Rectal smooth muscle tissue (tissue), 1 donor: ENCODE data around the gene HCN2.

Experiments used
- H3K27ac ChIP-seq: one replicate; pipeline ENCODE4 v1.7.0; 2013; ENCODE audit warnings: low read depth, low read length, inconsistent platforms
- H3K27me3 ChIP-seq: one replicate; pipeline ENCODE4 v1.7.0; 2013; ENCODE audit warnings: low read length; ENCODE audit not compliant: control insufficient read depth, insufficient read depth
- H3K36me3 ChIP-seq: one replicate; pipeline ENCODE4 v1.7.0; 2013; ENCODE audit warnings: low read length; ENCODE audit not compliant: control insufficient read depth, insufficient read depth
- H3K4me1 ChIP-seq: one replicate; pipeline ENCODE4 v1.7.0; 2013; ENCODE audit warnings: low read length; ENCODE audit not compliant: control insufficient read depth, insufficient read depth
- H3K4me3 ChIP-seq: one replicate; pipeline ENCODE4 v1.7.0; 2013; ENCODE audit warnings: low read length
- H3K9ac ChIP-seq: one replicate; pipeline ENCODE4 v1.7.0; 2013; ENCODE audit warnings: low read length

Gene HCN2

GRCh38 chr19:647566-648284 is 58.0 kb downstream of the HCN2 start:
- Histone ChIP-seq H3K4me3 (no peak overlapping the region), H3K9ac (no peak overlapping the region), H3K27me3 (no peaks in the 10 kb centered on the region), H3K36me3 (peaks cover 19% of the 10 kb centered on the region), H3K4me1 (no peaks in the 10 kb centered on the region), H3K27ac (no peak overlapping the region)

GRCh38 chr19:648305-648704 is 58.6 kb downstream of the HCN2 start:
- Histone ChIP-seq H3K4me3 (no peak overlapping the region), H3K4me1 (no peaks in the 10 kb centered on the region), H3K27ac (no peak overlapping the region), H3K9ac (no peak overlapping the region), H3K36me3 (peaks cover 23% of the 10 kb centered on the region), H3K27me3 (no peaks in the 10 kb centered on the region)

DNA sequence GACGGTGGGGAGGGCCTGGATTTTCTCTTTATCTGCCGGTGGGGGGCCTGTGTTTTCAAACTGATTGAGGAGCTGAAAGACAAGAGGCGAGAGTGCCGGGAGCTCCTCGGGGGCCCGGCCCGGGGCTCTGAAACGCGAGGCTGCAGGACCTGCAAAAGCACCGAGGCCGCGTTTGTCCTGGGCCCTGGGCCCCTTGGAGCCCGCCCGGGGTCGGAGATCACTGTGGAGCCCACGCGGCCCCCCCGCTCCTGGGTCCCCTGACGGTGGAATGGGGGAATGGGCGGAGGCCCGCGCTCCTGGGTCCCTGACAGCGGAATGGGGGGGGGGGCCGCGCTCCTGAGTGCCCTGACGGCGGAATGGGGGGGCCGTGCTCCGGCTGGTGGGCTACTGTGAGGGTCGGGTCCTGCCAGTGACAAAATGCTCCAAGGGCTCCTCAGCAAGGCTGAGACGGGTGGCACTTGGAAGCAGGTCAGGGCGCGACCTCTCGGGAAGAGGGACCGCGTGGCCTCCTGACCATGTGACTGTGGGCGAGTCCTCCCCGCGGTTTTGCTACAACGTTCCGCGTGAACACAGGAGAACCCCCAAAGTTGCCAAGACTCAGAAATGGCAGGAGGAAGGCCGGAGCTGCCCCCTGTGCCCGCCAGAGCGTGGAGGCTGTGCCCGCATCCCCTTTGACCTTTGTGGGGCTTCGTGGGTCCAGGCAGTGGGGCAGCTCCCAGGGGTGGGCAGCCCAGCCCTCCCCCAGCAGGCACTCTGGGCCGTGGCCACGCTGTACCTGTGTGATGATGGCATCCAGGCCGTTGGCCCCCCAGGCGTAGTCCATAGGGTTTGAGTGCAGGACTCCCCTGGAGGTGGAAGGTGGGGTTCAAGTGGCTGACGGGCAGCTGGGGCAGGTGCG is 59.5 kb downstream of the HCN2 start:
- Histone ChIP-seq H3K4me3 (no peak overlapping the region), H3K9ac (no peak overlapping the region), H3K36me3 (peaks cover 29% of the 10 kb centered on the region), H3K27me3 (no peaks in the 10 kb centered on the region), H3K4me1 (no peaks in the 10 kb centered on the region), H3K27ac (no peak overlapping the region)

DNA sequence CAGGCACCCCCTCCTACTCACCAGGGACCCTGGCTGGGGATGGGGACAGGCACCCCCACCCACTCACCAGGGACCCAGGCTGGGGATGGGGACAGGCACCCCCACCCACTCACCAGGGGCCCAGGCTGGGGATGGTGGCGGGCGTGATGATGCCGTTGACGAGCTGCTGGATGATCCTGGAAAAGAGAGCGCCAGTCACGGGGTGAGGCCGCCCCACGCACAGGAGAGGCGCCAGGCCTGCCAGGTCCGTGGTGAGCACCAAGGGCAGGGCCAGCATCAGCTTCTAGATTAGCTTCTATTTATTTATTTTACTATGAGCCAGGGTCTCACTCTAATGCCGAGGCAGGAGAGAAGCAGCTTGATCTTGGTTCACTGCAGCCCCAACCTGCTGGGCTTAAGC is 60.4 kb downstream of the HCN2 start:
- H3K4me1 ChIP-seq, result no peaks in the 10 kb centered on the region
- no peak overlapping the region for H3K4me3 ChIP-seq
- H3K27ac ChIP-seq, result no peak overlapping the region
- H3K27me3 ChIP-seq, result no peaks in the 10 kb centered on the region
- peaks cover 29% of the 10 kb centered on the region for H3K36me3 ChIP-seq
- H3K9ac ChIP-seq, result no peak overlapping the region

GRCh38 chr19:651114-651818 is 61.6 kb downstream of the HCN2 start:
- Histone ChIP-seq H3K36me3 (peaks cover 29% of the 10 kb centered on the region), H3K4me1 (no peaks in the 10 kb centered on the region), H3K4me3 (no peak overlapping the region), H3K9ac (no peak overlapping the region), H3K27me3 (no peaks in the 10 kb centered on the region), H3K27ac (no peak overlapping the region)

DNA sequence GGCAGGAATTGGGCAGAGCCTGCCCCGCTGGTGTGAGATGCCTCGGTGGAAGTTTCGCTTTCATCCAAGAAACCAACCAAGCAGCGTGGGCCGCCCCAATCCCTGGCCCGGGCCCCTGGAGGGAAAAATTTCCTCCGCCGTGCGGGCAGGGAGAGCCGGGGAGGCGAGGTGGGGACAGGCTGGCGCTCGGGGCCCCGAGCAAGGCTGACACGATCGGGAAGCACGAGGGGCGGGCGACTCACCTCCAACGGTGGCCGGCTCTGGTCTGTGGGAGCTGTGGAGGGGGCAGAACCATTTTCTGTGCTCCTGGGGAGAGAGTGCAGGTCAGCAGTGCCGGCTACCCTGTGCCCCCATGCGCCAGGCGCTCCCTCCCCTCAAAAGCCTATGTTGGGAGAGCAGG is 62.3 kb downstream of the HCN2 start:
- H3K27me3 ChIP-seq, result no peaks in the 10 kb centered on the region
- H3K36me3 ChIP-seq, result peaks cover 25% of the 10 kb centered on the region
- H3K4me1 ChIP-seq, result no peaks in the 10 kb centered on the region
- no peak overlapping the region for H3K27ac ChIP-seq
- no peak overlapping the region for H3K4me3 ChIP-seq
- no peak overlapping the region for H3K9ac ChIP-seq

DNA sequence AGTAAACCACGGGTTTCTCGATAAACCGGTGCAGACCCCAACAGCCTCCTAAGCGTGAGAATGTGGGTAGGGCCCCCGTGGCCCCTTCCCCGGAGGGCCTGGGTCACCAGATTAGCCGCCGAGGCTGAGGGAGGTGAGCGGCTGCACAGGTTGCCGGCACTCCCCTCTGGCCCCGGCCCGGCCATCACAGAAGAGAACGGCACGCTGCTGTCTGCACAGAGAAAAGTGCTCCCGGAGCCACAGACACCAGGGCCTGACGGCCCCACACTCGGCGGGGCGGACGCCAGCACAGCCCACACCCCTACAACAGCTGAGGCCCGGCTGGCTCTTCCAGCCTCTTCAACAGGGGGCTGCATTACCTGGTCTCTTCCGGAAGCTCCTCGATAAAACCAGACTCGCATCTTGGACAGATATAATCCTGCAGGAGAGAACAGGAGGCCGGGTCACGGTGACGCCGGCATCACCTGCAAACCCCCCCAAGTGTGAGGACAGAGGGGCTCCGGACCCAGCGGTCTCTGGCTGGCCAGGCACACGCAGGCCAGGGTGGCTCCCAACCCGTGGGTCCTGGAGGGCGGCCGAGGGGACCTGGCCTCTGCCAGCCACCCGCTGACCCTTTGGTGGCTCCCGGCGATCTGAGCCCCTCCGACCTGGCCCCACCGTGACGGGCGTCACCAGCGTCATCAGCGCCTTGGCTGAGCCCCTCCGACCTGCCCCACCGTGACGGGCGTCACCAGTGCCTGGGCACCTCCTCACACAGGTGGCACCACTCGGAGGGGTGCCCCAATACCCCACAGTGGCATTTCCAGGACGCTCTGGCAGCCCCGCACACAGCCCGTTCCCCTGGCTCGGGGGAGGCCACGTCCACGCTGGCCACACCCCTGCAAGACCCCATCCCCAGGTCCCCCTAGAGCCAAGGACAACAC is 63.0 kb downstream of the HCN2 start:
- Histone ChIP-seq H3K4me1 (no peaks in the 10 kb centered on the region), H3K27ac (no peak overlapping the region), H3K36me3 (peaks cover 22% of the 10 kb centered on the region)

GRCh38 chr19:653425-653824 is 63.7 kb downstream of the HCN2 start:
- Histone ChIP-seq H3K4me1 (no peaks in the 10 kb centered on the region), H3K9ac (no peak overlapping the region), H3K4me3 (no peak overlapping the region), H3K27me3 (no peaks in the 10 kb centered on the region), H3K27ac (no peak overlapping the region), H3K36me3 (peaks cover 20% of the 10 kb centered on the region)

More for the DNA sequence above, 63.0 kb downstream of the HCN2 start:
- no peak overlapping the region for H3K4me3 ChIP-seq
- H3K27me3 ChIP-seq, result no peaks in the 10 kb centered on the region
- H3K9ac ChIP-seq, result no peak overlapping the region

DNA sequence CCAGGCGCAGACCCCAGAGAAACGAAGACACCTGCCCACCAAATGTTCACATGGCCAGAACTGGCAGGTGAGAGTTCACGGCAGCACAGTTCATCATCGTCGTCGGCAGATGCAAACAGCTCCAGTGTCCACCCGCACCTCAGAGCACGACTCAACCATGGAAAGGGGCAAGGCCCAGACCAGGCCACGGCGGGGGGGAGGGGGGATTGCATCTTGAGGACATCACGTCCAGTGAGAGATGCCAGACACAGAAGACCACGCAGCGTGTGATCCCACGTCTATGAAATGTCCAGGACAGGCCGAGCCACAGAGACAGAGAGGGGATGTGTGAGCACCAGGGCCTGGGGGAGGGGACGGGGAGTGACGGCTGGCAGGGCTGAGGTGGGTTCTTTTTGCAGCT is 66.0 kb downstream of the HCN2 start:
- Histone ChIP-seq H3K27ac (no peak overlapping the region), H3K9ac (no peak overlapping the region), H3K4me1 (no peaks in the 10 kb centered on the region), H3K36me3 (peaks cover 15% of the 10 kb centered on the region), H3K27me3 (no peaks in the 10 kb centered on the region), H3K4me3 (no peak overlapping the region)

DNA sequence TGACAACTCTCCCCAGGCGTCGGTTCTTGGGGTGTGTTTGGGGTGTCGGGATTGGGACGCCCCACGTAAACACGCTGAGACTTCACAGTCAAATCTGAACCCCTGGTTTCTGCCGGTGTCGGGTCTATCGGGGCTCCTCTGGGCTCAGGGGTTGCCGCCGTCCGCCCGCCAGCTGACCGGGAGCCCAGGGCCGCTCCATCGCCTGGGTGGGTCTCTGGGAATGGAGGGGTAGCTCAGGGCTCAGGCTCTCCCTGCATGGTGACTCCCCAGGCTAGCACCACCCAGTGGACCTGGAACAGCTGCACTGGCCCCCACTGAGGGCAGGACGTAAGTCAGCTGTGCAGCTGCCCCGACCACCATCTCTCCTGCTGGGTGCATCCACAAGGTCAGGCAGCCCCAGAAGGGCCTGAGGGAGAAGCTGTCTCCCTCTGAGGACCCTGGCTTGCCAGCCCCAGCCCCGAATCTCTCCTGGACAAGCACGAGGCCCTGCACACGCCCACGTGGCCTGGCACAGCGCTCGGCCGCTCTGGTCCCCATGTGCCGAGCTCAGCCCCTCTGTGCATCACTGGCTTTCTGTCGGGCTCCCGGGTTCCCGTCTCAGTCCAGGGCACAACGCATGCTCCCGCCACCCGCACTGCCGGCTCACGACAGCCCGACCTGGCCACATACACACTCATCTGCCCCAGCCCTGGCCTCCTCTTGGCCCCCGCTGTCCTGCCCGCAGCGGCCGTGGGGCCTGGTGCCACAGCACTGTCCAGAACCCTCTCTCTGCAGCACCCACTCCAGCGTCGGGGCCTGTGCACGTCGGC is 67.3 kb downstream of the HCN2 start:
- no peak overlapping the region for H3K4me3 ChIP-seq
- H3K4me1 ChIP-seq, result peaks cover 5% of the 10 kb centered on the region
- peaks cover 10% of the 10 kb centered on the region for H3K36me3 ChIP-seq
- no peak overlapping the region for H3K27ac ChIP-seq
- no peaks in the 10 kb centered on the region for H3K27me3 ChIP-seq
- no peak overlapping the region for H3K9ac ChIP-seq

- peaks cover 10% of the 10 kb centered on the region for H3K36me3 ChIP-seq
- no peaks in the 10 kb centered on the region for H3K27me3 ChIP-seq
- H3K4me1 ChIP-seq, result peaks cover 5% of the 10 kb centered on the region
- H3K9ac ChIP-seq, result no peak overlapping the region
- no peak overlapping the region for H3K4me3 ChIP-seq
- H3K27ac ChIP-seq, result no peak overlapping the region
Measured at GRCh38 chr19:657611-658010, 67.9 kb downstream of the HCN2 start.
